ENCODE results near the gene PLEKHM2. TPM values are rescaled to one million over a fixed set of nuclear protein-coding genes. Genes with fewer than 3 reads are reported as not detected.

Gene PLEKHM2
- total and polyA plus RNA-seq, 4 donors, result 32.5 to 79.2 (median 63.1) TPM

- Histone ChIP-seq H3K27ac (ENCODE audit: low read depth in 1 of 2, low read length in 1 of 2) (no peak within 1 kb of the TSS), H3K4me3 (no peak within 1 kb of the TSS), H3K36me3 (ENCODE audit: control insufficient read depth in 4 of 4, insufficient read depth in 4 of 4, low read length in 4 of 4) (peaks cover 0 to 3% (median 0%) of the 10 kb centered on the region in 4 donors), H3K27me3 (ENCODE audit: control insufficient read depth in 3 of 3, insufficient read depth in 3 of 3, low read length in 2 of 3) (no peaks in the 10 kb centered on the region), H3K9ac (ENCODE audit: insufficient read depth in 1 of 2, low read length in 2 of 2) (no peak within 1 kb of the TSS), H3K4me1 (ENCODE audit: control insufficient read depth in 5 of 5, insufficient read depth in 5 of 5, low read length in 5 of 5) (peaks cover 0 to 5% (median 3%) of the 10 kb centered on the region in 5 donors), H3K9me3 (ENCODE audit: control insufficient read depth in 4 of 4, insufficient read depth in 3 of 4, low read length in 3 of 4) (no peaks in the 10 kb centered on the region)
- TF ChIP-seq, protein P1, sequence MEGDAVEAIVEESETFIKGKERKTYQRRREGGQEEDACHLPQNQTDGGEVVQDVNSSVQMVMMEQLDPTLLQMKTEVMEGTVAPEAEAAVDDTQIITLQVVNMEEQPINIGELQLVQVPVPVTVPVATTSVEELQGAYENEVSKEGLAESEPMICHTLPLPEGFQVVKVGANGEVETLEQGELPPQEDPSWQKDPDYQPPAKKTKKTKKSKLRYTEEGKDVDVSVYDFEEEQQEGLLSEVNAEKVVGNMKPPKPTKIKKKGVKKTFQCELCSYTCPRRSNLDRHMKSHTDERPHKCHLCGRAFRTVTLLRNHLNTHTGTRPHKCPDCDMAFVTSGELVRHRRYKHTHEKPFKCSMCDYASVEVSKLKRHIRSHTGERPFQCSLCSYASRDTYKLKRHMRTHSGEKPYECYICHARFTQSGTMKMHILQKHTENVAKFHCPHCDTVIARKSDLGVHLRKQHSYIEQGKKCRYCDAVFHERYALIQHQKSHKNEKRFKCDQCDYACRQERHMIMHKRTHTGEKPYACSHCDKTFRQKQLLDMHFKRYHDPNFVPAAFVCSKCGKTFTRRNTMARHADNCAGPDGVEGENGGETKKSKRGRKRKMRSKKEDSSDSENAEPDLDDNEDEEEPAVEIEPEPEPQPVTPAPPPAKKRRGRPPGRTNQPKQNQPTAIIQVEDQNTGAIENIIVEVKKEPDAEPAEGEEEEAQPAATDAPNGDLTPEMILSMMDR (IDR thresholded peaks at IDR 0.05; ENCODE audit: control extremely low read depth, extremely low read depth), result no peak
- ATAC-seq (ENCODE audit: insufficient read depth, low FRiP score) (no peak), DNase-seq (no peak)
- 42 to 61% methylated on average over 14 of the region's 14 CpGs for WGBS, 2 donors
Measured at GRCh38 chr1:15742339-15742801, 58.2 kb downstream of the PLEKHM2 start, which contains the start of gene TMEM82. TMEM82 (plus strand) TSS chr1:15742499; CDS start chr1:15742560, 61 bp downstream.

GRCh38 chr1:15744122-15744679 lies 60.1 kb downstream of the PLEKHM2 start:
- DNase-seq (no peak), ATAC-seq (ENCODE audit: insufficient read depth, low FRiP score) (no peak)
- peaks cover 0 to 2% (median 0%) of the 10 kb centered on the region in 4 donors for H3K36me3 ChIP-seq (ENCODE audit: control insufficient read depth in 4 of 4, insufficient read depth in 4 of 4, low read length in 4 of 4)
- peaks cover 0 to 16% (median 9%) of the 10 kb centered on the region in 5 donors for H3K4me1 ChIP-seq (ENCODE audit: control insufficient read depth in 5 of 5, insufficient read depth in 5 of 5, low read length in 5 of 5)
- TF ChIP-seq, protein P1 (IDR thresholded peaks at IDR 0.05; ENCODE audit: control extremely low read depth, extremely low read depth), result no peak
- no peaks in the 10 kb centered on the region for H3K9me3 ChIP-seq (ENCODE audit: control insufficient read depth in 4 of 4, insufficient read depth in 3 of 4, low read length in 3 of 4)
- no peak overlapping the region for H3K9ac ChIP-seq (ENCODE audit: insufficient read depth in 1 of 2, low read length in 2 of 2)
- no peak overlapping the region for H3K4me3 ChIP-seq
- WGBS, 2 donors, result 86 to 91% methylated on average over 28 to 30 of the region's 30 CpGs
- no peaks in the 10 kb centered on the region for H3K27me3 ChIP-seq (ENCODE audit: control insufficient read depth in 3 of 3, insufficient read depth in 3 of 3, low read length in 2 of 3)
- H3K27ac ChIP-seq (ENCODE audit: low read depth in 1 of 2, low read length in 1 of 2), result no peak overlapping the region

DNA sequence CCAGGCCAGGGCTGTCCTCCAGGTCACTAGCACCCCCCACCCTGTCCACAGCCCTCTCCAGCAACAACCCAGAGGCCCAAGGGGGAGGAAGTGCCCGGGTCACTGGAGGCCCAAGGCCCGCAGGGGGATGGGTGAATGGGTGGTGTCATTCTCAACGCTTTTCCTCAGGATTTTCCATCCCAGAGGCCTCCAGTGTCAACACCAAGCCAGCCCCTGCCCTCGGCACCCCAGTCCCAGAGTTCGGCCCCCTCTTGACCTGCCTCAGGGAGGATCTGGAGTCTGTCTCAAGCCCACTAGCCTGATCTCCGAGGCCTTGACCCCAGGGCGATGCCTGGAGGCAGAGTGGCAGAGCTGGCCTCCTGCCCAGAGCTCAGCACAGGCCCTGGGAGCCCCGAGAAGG lies 63.3 kb downstream of the PLEKHM2 start:
- TF ChIP-seq, protein P1 (IDR thresholded peaks at IDR 0.05; ENCODE audit: control extremely low read depth, extremely low read depth), result no peak
- Histone ChIP-seq H3K9me3 (ENCODE audit: control insufficient read depth in 4 of 4, insufficient read depth in 3 of 4, low read length in 3 of 4) (no peaks in the 10 kb centered on the region), H3K27me3 (ENCODE audit: control insufficient read depth in 3 of 3, insufficient read depth in 3 of 3, low read length in 2 of 3) (no peaks in the 10 kb centered on the region), H3K36me3 (ENCODE audit: control insufficient read depth in 4 of 4, insufficient read depth in 4 of 4, low read length in 4 of 4) (no peaks in the 10 kb centered on the region), H3K9ac (ENCODE audit: insufficient read depth in 1 of 2, low read length in 2 of 2) (no peak overlapping the region), H3K4me1 (ENCODE audit: control insufficient read depth in 5 of 5, insufficient read depth in 5 of 5, low read length in 5 of 5) (peaks cover 0 to 25% (median 17%) of the 10 kb centered on the region in 5 donors), H3K27ac (ENCODE audit: low read depth in 1 of 2, low read length in 1 of 2) (no peak overlapping the region), H3K4me3 (no peak overlapping the region)
- DNase-seq (peak in 1 of 3 donors; percentile 23), ATAC-seq (ENCODE audit: insufficient read depth, low FRiP score) (no peak)
- WGBS, 2 donors, result 54 to 71% methylated on average over 8 of the region's 8 CpGs
